Measurements from ENCODE around the gene DBI.
"Not testable (repeated sequence)": the region's sequence is repeated elsewhere in the genome, so short reads cannot be mapped to it uniquely, and the experiment has no call there.

DBI gene

GRCh38 chr2:119365436-119365835 lies 1.3 kb upstream of the DBI start:
- DNase-seq (ENCODE audit: low read depth): no peak

- DNase-seq (ENCODE audit: low read depth): peak; percentile 6
Measured at GRCh38 chr2:119366161-119366648, 572 bp upstream of the DBI start.

- peak; percentile 5 for DNase-seq (ENCODE audit: low read depth)
Measured at GRCh38 chr2:119367472-119368099, 809 bp downstream of the DBI start.

- no peak for DNase-seq (ENCODE audit: low read depth)
Measured at GRCh38 chr2:119369845-119370244, 3.1 kb downstream of the DBI start.

GRCh38 chr2:119371111-119371510 lies 4.3 kb downstream of the DBI start:
- no peak for DNase-seq (ENCODE audit: low read depth)

- DNase-seq (ENCODE audit: low read depth): no peak
Measured at GRCh38 chr2:119372778-119373568, 6.2 kb downstream of the DBI start.

GRCh38 chr2:119373907-119374745 lies 7.3 kb downstream of the DBI start:
- not testable (repeated sequence) for DNase-seq (ENCODE audit: low read depth)

GRCh38 chr2:119376406-119376805 lies 9.6 kb downstream of the DBI start:
- not testable (repeated sequence) for DNase-seq (ENCODE audit: low read depth)

GRCh38 chr2:119376810-119377209 lies 10.0 kb downstream of the DBI start:
- no peak for DNase-seq (ENCODE audit: low read depth)

- no peak for DNase-seq (ENCODE audit: low read depth)
Measured at GRCh38 chr2:119377294-119377992, 10.7 kb downstream of the DBI start.

- no peak for DNase-seq (ENCODE audit: low read depth)
Measured at GRCh38 chr2:119377993-119378345, 11.2 kb downstream of the DBI start.

GRCh38 chr2:119378566-119378965 lies 11.8 kb downstream of the DBI start:
- DNase-seq (ENCODE audit: low read depth): no peak

- no peak for DNase-seq (ENCODE audit: low read depth)
Measured at GRCh38 chr2:119383410-119384140, 16.8 kb downstream of the DBI start.

GRCh38 chr2:119384971-119385370 lies 18.2 kb downstream of the DBI start:
- no peak for DNase-seq (ENCODE audit: low read depth)

GRCh38 chr2:119385466-119385865 lies 18.7 kb downstream of the DBI start:
- no peak for DNase-seq (ENCODE audit: low read depth)

GRCh38 chr2:119387381-119388129 lies 20.8 kb downstream of the DBI start:
- DNase-seq (ENCODE audit: low read depth): no peak

- DNase-seq (ENCODE audit: low read depth): no peak
Measured at GRCh38 chr2:119389615-119390306, 23.0 kb downstream of the DBI start.

- DNase-seq (ENCODE audit: low read depth): no peak
Measured at GRCh38 chr2:119393971-119394748, 27.4 kb downstream of the DBI start.

- no peak for DNase-seq (ENCODE audit: low read depth)
Measured at GRCh38 chr2:119397196-119397595, 30.4 kb downstream of the DBI start.
